Natural killer cell (primary cell): Measurements from ENCODE around the gene TTC21B. TPM values are rescaled to one million over a fixed set of nuclear protein-coding genes. Genes with fewer than 3 reads are reported as not detected.

Source experiments
- ATAC-seq, 3 donors: fragments of 150-1000 bp in 2 of 3; fragments of 200-7000 bp in 1 of 3; cut with Tn5 transposase; 1 replicate in 1 of 3; 2 replicates in 2 of 3; pipeline ENCODE4 v1.10.0; 2021; ENCODE audit warnings: mild to moderate bottlenecking in 2 of 3, moderate library complexity in 2 of 3
- DNase-seq, 2 donors: peaks; one replicate each; pipeline versions ENCODE4 v3.0.0 to v3.0.0-alpha.2; 2013 to 2021; ENCODE audit warnings: mixed read lengths in 1 of 2
- H3K27ac ChIP-seq: one replicate; pipeline ENCODE4 v1.5.1; 2013; ENCODE audit warnings: mild to moderate bottlenecking, low read length
- H3K27me3 ChIP-seq: one replicate; pipeline ENCODE4 v1.6.1; 2013; ENCODE audit warnings: low read length; ENCODE audit not compliant: control insufficient read depth, insufficient read depth
- H3K36me3 ChIP-seq: one replicate; pipeline ENCODE4 v1.6.1; 2013; ENCODE audit warnings: low read length; ENCODE audit not compliant: control insufficient read depth, insufficient read depth
- H3K4me1 ChIP-seq: one replicate; pipeline ENCODE4 v1.6.1; 2013; ENCODE audit warnings: low read length; ENCODE audit not compliant: control insufficient read depth, insufficient read depth
- H3K4me3 ChIP-seq: one replicate; pipeline ENCODE4 v1.5.1; 2013; ENCODE audit warnings: low read length
- H3K9me3 ChIP-seq: one replicate; pipeline ENCODE4 v1.6.1; 2013; ENCODE audit warnings: low read length; ENCODE audit not compliant: control insufficient read depth, insufficient read depth
- H3K27ac Mint-ChIP-seq, 2 donors: one replicate each; pipeline ENCODE4 v1.8.0; 2022; ENCODE audit warnings: mild to moderate bottlenecking in 2 of 2, mixed read lengths in 2 of 2, moderate library complexity in 1 of 2
- H3K27me3 Mint-ChIP-seq, 2 donors: one replicate each; pipeline ENCODE4 v1.8.0; 2022; ENCODE audit warnings: low read depth in 2 of 2, mixed read lengths in 2 of 2
- H3K36me3 Mint-ChIP-seq: one replicate; pipeline ENCODE4 v1.8.0; 2022; ENCODE audit warnings: mixed read lengths
- H3K4me1 Mint-ChIP-seq, 2 donors: one replicate each; pipeline ENCODE4 v1.8.0; 2022; ENCODE audit warnings: mixed read lengths in 2 of 2
- H3K4me3 Mint-ChIP-seq: one replicate; pipeline ENCODE4 v1.8.0; 2022; ENCODE audit warnings: mild to moderate bottlenecking, moderate library complexity, mixed read lengths
- H3K9me3 Mint-ChIP-seq, 2 donors: one replicate each; pipeline ENCODE4 v1.8.0; 2022; ENCODE audit warnings: mixed read lengths in 2 of 2
- WGBS: methylation state at CpG from one replicate; pipeline ENCODE4 v1.1.7; 2013; ENCODE audit warnings: missing lambda C conversion rate; ENCODE audit not compliant: insufficient coverage; 5-methylcytosine and 5-hydroxymethylcytosine counted together
- intact Hi-C: fragments of 100-400 bp; cut with micrococcal nuclease; formaldehyde crosslinking; loops from one replicate; pipeline ENCODE4 v1.14.2; 2022
- total RNA-seq, 4 donors: library from RNA; stranded (reverse); fragments of 120-200 nt in 1 of 4; gene quantifications; one replicate each; pipeline versions ENCODE4 v1.2.3 to v1.2.4, GENCODE V29; 2013 to 2022
- TF ChIP-seq, protein P1 (sequence below): fragments of 200-600 bp; IDR thresholded peaks from one replicate; pipeline ENCODE4 v1.8.0; 2022; ENCODE audit warnings: antibody characterized with exemption

Gene TTC21B
- total RNA-seq, 3 donors from 2014 or later (not counting 1 experiment from before 2014, with no cell fraction given): 31.7 to 40.1 (median 34.3) TPM

DNA sequence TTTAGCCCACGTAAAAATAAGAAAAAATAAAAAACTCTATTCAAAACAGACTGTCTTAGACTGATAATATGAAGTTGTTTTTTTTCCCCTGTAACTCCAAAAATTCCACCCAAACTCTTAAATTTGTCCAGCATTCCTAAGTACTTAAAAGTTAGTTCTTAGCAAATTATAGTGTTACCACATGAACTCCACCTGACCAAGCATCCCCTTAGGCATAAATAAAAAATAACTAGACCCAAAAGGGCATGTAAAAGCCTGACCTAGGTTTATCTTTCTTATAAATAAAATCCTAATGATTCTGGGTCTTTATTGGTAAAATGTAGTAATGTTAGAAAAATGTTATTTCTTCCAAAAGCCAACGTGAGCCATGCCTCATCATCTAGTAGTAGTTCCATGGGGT is 54.3 kb downstream of the TTC21B start:
- H3K27me3 ChIP-seq: no peaks in the 10 kb centered on the region
- ATAC-seq (no peak), DNase-seq (no peak)
- Mint-ChIP-seq H3K4me3 (no peak overlapping the region), H3K27ac (no peak overlapping the region), H3K27me3 (no peaks in the 10 kb centered on the region), H3K4me1 (peaks cover 7 to 11% of the 10 kb centered on the region in 2 donors), H3K36me3 (peaks cover 21% of the 10 kb centered on the region), H3K9me3 (no peaks in the 10 kb centered on the region)
- intact Hi-C loops: no loop called here
- no peaks in the 10 kb centered on the region for H3K9me3 ChIP-seq
- TF ChIP-seq, protein P1, sequence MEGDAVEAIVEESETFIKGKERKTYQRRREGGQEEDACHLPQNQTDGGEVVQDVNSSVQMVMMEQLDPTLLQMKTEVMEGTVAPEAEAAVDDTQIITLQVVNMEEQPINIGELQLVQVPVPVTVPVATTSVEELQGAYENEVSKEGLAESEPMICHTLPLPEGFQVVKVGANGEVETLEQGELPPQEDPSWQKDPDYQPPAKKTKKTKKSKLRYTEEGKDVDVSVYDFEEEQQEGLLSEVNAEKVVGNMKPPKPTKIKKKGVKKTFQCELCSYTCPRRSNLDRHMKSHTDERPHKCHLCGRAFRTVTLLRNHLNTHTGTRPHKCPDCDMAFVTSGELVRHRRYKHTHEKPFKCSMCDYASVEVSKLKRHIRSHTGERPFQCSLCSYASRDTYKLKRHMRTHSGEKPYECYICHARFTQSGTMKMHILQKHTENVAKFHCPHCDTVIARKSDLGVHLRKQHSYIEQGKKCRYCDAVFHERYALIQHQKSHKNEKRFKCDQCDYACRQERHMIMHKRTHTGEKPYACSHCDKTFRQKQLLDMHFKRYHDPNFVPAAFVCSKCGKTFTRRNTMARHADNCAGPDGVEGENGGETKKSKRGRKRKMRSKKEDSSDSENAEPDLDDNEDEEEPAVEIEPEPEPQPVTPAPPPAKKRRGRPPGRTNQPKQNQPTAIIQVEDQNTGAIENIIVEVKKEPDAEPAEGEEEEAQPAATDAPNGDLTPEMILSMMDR: no peak
- H3K4me3 ChIP-seq: no peak overlapping the region
- H3K36me3 ChIP-seq: peaks cover 43% of the 10 kb centered on the region
- 100% methylated on average over 2 of the region's 2 CpGs for WGBS
- H3K27ac ChIP-seq: no peak overlapping the region
- H3K4me1 ChIP-seq: peaks cover 3% of the 10 kb centered on the region

DNA sequence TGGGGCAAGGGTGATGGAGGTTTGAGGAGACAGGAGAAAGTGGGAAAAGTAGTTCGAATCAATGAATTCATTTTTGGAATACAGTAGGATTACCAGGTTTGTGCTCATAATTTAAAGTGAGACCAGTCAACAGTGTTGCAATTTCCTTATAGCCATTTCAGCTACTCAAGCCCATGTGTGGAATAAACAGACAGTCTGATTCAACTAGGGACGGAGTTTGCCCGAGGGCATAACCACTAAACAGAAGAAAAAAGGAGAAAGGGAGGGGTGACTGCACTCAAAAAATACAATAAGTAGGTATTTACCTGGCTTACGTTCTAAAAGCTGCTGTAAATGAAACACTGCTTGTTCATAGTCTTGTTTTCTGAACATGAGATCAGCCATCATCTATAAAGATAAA is 55.2 kb downstream of the TTC21B start:
- Mint-ChIP-seq H3K4me1 (peaks cover 7 to 9% of the 10 kb centered on the region in 2 donors), H3K36me3 (peaks cover 30% of the 10 kb centered on the region), H3K9me3 (no peaks in the 10 kb centered on the region), H3K27ac (no peak overlapping the region), H3K4me3 (no peak overlapping the region), H3K27me3 (no peaks in the 10 kb centered on the region)
- no peaks in the 10 kb centered on the region for H3K9me3 ChIP-seq
- no peaks in the 10 kb centered on the region for H3K27me3 ChIP-seq
- ATAC-seq (no peak), DNase-seq (no peak)
- peaks cover 3% of the 10 kb centered on the region for H3K4me1 ChIP-seq
- 100% methylated on average over 4 of the region's 4 CpGs for WGBS
- intact Hi-C loops: no loop called here
- no peak overlapping the region for H3K4me3 ChIP-seq
- H3K36me3 ChIP-seq: peaks cover 50% of the 10 kb centered on the region
- TF ChIP-seq, protein P1: no peak
- H3K27ac ChIP-seq: no peak overlapping the region

DNA sequence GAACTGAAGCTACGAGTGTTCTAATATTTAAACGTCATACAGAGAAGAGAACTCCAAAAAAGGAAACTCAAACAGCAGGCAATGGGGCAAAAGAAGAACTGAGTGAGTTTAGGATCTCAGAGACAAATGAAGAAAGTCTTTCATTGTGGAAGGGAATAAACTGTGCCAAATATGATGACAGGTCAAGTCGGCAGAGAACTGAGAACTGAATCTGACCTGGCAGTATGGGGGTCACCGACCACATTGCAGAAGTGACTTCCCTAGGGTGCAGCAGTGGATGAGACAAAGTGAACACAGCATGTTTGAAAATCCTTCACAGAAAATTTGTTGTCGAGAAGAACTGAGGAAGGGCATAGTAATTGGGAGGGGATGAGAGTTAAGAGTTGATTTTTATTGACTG is 55.9 kb downstream of the TTC21B start:
- WGBS: 76% methylated on average over 5 of the region's 5 CpGs
- peaks cover 2% of the 10 kb centered on the region in 2 donors for H3K4me1 Mint-ChIP-seq

GRCh38 chr2:165897074-165897473 is 56.5 kb downstream of the TTC21B start:
- TF ChIP-seq, protein P1: no peak
- intact Hi-C loops: no loop called here
- H3K36me3 ChIP-seq: peaks cover 54% of the 10 kb centered on the region
- Mint-ChIP-seq H3K27me3 (no peaks in the 10 kb centered on the region), H3K4me3 (no peak overlapping the region), H3K27ac (no peak overlapping the region), H3K4me1 (no peaks in the 10 kb centered on the region), H3K9me3 (no peaks in the 10 kb centered on the region), H3K36me3 (peaks cover 32% of the 10 kb centered on the region)
- 97% methylated on average over 5 of the region's 5 CpGs for WGBS
- no peaks in the 10 kb centered on the region for H3K4me1 ChIP-seq
- no peak overlapping the region for H3K27ac ChIP-seq
- no peaks in the 10 kb centered on the region for H3K9me3 ChIP-seq
- ATAC-seq (no peak), DNase-seq (no peak)
- H3K4me3 ChIP-seq: no peak overlapping the region
- no peaks in the 10 kb centered on the region for H3K27me3 ChIP-seq

More for the DNA sequence above, 55.9 kb downstream of the TTC21B start:
- no peaks in the 10 kb centered on the region for H3K27me3 ChIP-seq
- no peak overlapping the region for H3K27ac Mint-ChIP-seq
- ATAC-seq (no peak), DNase-seq (no peak)
- H3K27ac ChIP-seq: no peak overlapping the region
- no peaks in the 10 kb centered on the region for H3K9me3 Mint-ChIP-seq
- peaks cover 1% of the 10 kb centered on the region for H3K4me1 ChIP-seq
- no peaks in the 10 kb centered on the region for H3K27me3 Mint-ChIP-seq
- TF ChIP-seq, protein P1: no peak
- intact Hi-C loops: no loop called here
- no peak overlapping the region for H3K4me3 Mint-ChIP-seq
- no peaks in the 10 kb centered on the region for H3K9me3 ChIP-seq
- H3K36me3 Mint-ChIP-seq: peaks cover 32% of the 10 kb centered on the region
- no peak overlapping the region for H3K4me3 ChIP-seq
- H3K36me3 ChIP-seq: peaks cover 54% of the 10 kb centered on the region
